ENCODE data around the gene EPAS1.

GRCh38 chr2:46362667-46363012 lies 65.4 kb downstream of the EPAS1 start:
- TF ChIP-seq EZH2phosphoT487 (IDR thresholded peaks at IDR 0.05; ENCODE audit: insufficient read depth, low read depth) (no peak), EZH2 (IDR thresholded peaks at IDR 0.05; ENCODE audit: insufficient read depth, poor library complexity, severe bottlenecking) (no peak)
